B cell (primary cell): ENCODE results near the gene RAB12. TPM values are rescaled to one million over a fixed set of nuclear protein-coding genes. Genes with fewer than 3 reads are reported as not detected.

Experiments
- ATAC-seq: fragments of 200-7000 bp; cut with Tn5 transposase; one replicate; pipeline ENCODE4 v1.10.0; 2021; ENCODE audit warnings: low read depth, mild to moderate bottlenecking, moderate number of reproducible peaks, moderate library complexity
- CTCF ChIA-PET: fragments of 350-600 bp; sonication (Branson Sonifier 250); formaldehyde crosslinking; loops from one replicate; lab custom pipeline; 2021; ENCODE audit warnings: antibody characterized with exemption, inconsistent platforms; lab: Charles Lee
- POLR2A ChIA-PET: fragments of 350-600 bp; sonication (Branson Sonifier 250); formaldehyde crosslinking; loops from one replicate; lab custom pipeline; 2021; ENCODE audit warnings: antibody characterized with exemption; lab: Charles Lee
- DNase-seq: peaks from one replicate; pipeline ENCODE4 v3.0.0; 2013
- H2AFZ ChIP-seq: 2 replicates; pipeline ENCODE4 v1.6.1; 2012; ENCODE audit warnings: mild to moderate bottlenecking, low read depth, low read length; ENCODE audit not compliant: insufficient read depth, poor library complexity, severe bottlenecking
- H3K27ac ChIP-seq, 2 donors: 1 replicate in 1 of 2; 2 replicates in 1 of 2; pipeline ENCODE4 v1.5.1; 2012 to 2013; ENCODE audit warnings: low read length in 2 of 2, mild to moderate bottlenecking in 2 of 2, moderate library complexity in 1 of 2
- H3K27me3 ChIP-seq, 4 experiments: fragments of 200-600 bp in 1 of 4; sonication (generic) in 1 of 4; replicated peaks in 1 of 4; 1 replicate in 2 of 4; 2 replicates in 2 of 4; pipeline versions ENCODE4 v1.6.1 to v1.7.0; 2013 to 2016; ENCODE audit warnings: low read length in 3 of 4, mild to moderate bottlenecking in 2 of 4, mixed read lengths in 1 of 4, moderate library complexity in 1 of 4; ENCODE audit not compliant: insufficient read depth in 4 of 4, control insufficient read depth in 3 of 4; ENCODE audit errors: control extremely low read depth in 1 of 4
- H3K36me3 ChIP-seq, 2 experiments: replicated peaks in 1 of 2; 1 replicate in 1 of 2; 2 replicates in 1 of 2; pipeline versions ENCODE4 v1.6.1 to v1.7.1; 2013; ENCODE audit warnings: low read length in 1 of 2; ENCODE audit not compliant: insufficient read depth in 2 of 2, control insufficient read depth in 1 of 2; ENCODE audit errors: control extremely low read depth in 1 of 2, extremely low read depth in 1 of 2
- H3K4me1 ChIP-seq, 2 donors: fragments of 200-600 bp in 1 of 2; sonication (generic) in 1 of 2; 1 replicate in 1 of 2; 2 replicates in 1 of 2; pipeline versions ENCODE4 v1.5.1 to v1.6.1; 2013 to 2017; ENCODE audit warnings: low read length in 2 of 2; ENCODE audit not compliant: control insufficient read depth in 2 of 2, insufficient read depth in 2 of 2
- H3K4me2 ChIP-seq: replicated peaks from 2 replicates; pipeline ENCODE3; 2012; ENCODE audit warnings: mild to moderate bottlenecking, low read depth, low read length; ENCODE audit not compliant: poor library complexity, severe bottlenecking
- H3K4me3 ChIP-seq, 5 experiments: fragments of 200-600 bp in 1 of 5; sonication (generic) in 1 of 5; 1 replicate in 3 of 5; 2 replicates in 2 of 5; pipeline versions ENCODE4 v1.5.1 to v1.7.0; 2011 to 2016; ENCODE audit warnings: low read length in 4 of 5, mild to moderate bottlenecking in 4 of 5, low read depth in 2 of 5, control low read depth in 1 of 5, moderate library complexity in 1 of 5; ENCODE audit not compliant: insufficient read depth in 1 of 5; ENCODE audit errors: control extremely low read depth in 1 of 5, extremely low read depth in 1 of 5
- H3K79me2 ChIP-seq: fragments of 200-600 bp; sonication (generic); one replicate; pipeline ENCODE4 v1.6.0; 2016; ENCODE audit warnings: low read length; ENCODE audit not compliant: control insufficient read depth, insufficient read depth
- H3K9ac ChIP-seq: fragments of 200-600 bp; sonication (generic); 2 replicates; pipeline ENCODE4 v1.6.1; 2017; ENCODE audit warnings: mild to moderate bottlenecking, low read length, moderate library complexity
- H3K9me3 ChIP-seq, 3 donors: one replicate each; pipeline versions ENCODE4 v1.6.1 to v1.7.1; 2013; ENCODE audit warnings: low read length in 2 of 3; ENCODE audit not compliant: control insufficient read depth in 2 of 3, insufficient read depth in 1 of 3; ENCODE audit errors: control extremely low read depth in 1 of 3
- H4K20me1 ChIP-seq: 2 replicates; pipeline ENCODE4 v1.6.0; 2012; ENCODE audit warnings: mild to moderate bottlenecking, low read length; ENCODE audit not compliant: insufficient read depth, control insufficient read depth, poor library complexity, severe bottlenecking
- H3K27ac Mint-ChIP-seq: one replicate; pipeline ENCODE4 v1.8.0; 2021; ENCODE audit warnings: mixed read lengths
- H3K27me3 Mint-ChIP-seq: one replicate; pipeline ENCODE4 v1.8.0; 2021; ENCODE audit warnings: mixed read lengths
- H3K4me1 Mint-ChIP-seq: one replicate; pipeline ENCODE4 v1.8.0; 2021; ENCODE audit warnings: mixed read lengths
- H3K4me3 Mint-ChIP-seq: one replicate; pipeline ENCODE4 v1.8.0; 2021; ENCODE audit warnings: mixed read lengths
- H3K9me3 Mint-ChIP-seq: one replicate; pipeline ENCODE4 v1.8.0; 2022; ENCODE audit warnings: mixed read lengths; ENCODE audit not compliant: insufficient read depth
- EZH2 ChIP-seq: IDR thresholded peaks from 2 replicates; pipeline ENCODE4 v1.6.1; 2012; ENCODE audit warnings: borderline replicate concordance, low read depth, mild to moderate bottlenecking, moderate library complexity, low read length; ENCODE audit not compliant: insufficient read depth, poor library complexity, severe bottlenecking
- WGBS: methylation state at CpG from one replicate; pipeline ENCODE4 v1.1.5; 2013; ENCODE audit warnings: missing lambda C conversion rate; ENCODE audit not compliant: insufficient coverage; 5-methylcytosine and 5-hydroxymethylcytosine counted together
- intact Hi-C: fragments of 100-400 bp; cut with micrococcal nuclease; formaldehyde crosslinking; loops from one replicate; pipeline ENCODE4 v1.10.0; 2022
- polyA plus RNA-seq: library from polyadenylated mRNA; depleted of rRNA; stranded (reverse); fragments of >200 nt; gene quantifications from 2 replicates; pipeline ENCODE4 v1.2.3, GENCODE V29; 2012
- total RNA-seq, 2 donors: library from RNA; stranded (reverse); fragments of 120-200 nt in 1 of 2; gene quantifications; 1 replicate in 1 of 2; 2 replicates in 1 of 2; pipeline versions ENCODE4 v1.2.3 to v1.2.4, GENCODE V29; 2013 to 2022
- TF ChIP-seq, protein P1 (sequence below): fragments of 200-600 bp; IDR thresholded peaks from one replicate; pipeline ENCODE4 v1.8.0; 2022; ENCODE audit warnings: antibody characterized with exemption, mild to moderate bottlenecking

Gene RAB12
- total and polyA plus RNA-seq, 2 donors (not counting 1 experiment from before 2014, with no cell fraction given): 12.8 to 38.7 TPM

GRCh38 chr18:8657050-8657820 lies 48.0 kb downstream of the RAB12 start:
- H3K4me1 ChIP-seq: peaks cover 8% of the 10 kb centered on the region in 2 donors
- H3K9me3 Mint-ChIP-seq: no peaks in the 10 kb centered on the region
- H3K27ac ChIP-seq: no peak overlapping the region
- no peak overlapping the region for H3K4me3 ChIP-seq
- no peak overlapping the region for H3K9ac ChIP-seq
- no peak for TF ChIP-seq EZH2
- TF ChIP-seq, protein P1, sequence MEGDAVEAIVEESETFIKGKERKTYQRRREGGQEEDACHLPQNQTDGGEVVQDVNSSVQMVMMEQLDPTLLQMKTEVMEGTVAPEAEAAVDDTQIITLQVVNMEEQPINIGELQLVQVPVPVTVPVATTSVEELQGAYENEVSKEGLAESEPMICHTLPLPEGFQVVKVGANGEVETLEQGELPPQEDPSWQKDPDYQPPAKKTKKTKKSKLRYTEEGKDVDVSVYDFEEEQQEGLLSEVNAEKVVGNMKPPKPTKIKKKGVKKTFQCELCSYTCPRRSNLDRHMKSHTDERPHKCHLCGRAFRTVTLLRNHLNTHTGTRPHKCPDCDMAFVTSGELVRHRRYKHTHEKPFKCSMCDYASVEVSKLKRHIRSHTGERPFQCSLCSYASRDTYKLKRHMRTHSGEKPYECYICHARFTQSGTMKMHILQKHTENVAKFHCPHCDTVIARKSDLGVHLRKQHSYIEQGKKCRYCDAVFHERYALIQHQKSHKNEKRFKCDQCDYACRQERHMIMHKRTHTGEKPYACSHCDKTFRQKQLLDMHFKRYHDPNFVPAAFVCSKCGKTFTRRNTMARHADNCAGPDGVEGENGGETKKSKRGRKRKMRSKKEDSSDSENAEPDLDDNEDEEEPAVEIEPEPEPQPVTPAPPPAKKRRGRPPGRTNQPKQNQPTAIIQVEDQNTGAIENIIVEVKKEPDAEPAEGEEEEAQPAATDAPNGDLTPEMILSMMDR: no peak
- H3K79me2 ChIP-seq: no peaks in the 10 kb centered on the region
- POLR2A ChIA-PET: no interaction called here
- no peak overlapping the region for H3K4me2 ChIP-seq
- no peaks in the 10 kb centered on the region for H3K27me3 Mint-ChIP-seq
- H4K20me1 ChIP-seq: no peaks in the 10 kb centered on the region
- ATAC-seq (no peak), DNase-seq (no peak)
- no peak overlapping the region for H2AFZ ChIP-seq
- no peak overlapping the region for H3K4me3 Mint-ChIP-seq
- 94% methylated on average over 14 of the region's 14 CpGs for WGBS
- no peaks in the 10 kb centered on the region for H3K36me3 ChIP-seq
- H3K27me3 ChIP-seq: peaks cover 0 to 7% (median 3%) of the 10 kb centered on the region in 4 experiments
- no peak overlapping the region for H3K27ac Mint-ChIP-seq
- intact Hi-C loops: loop anchor here (10.0 kb wide), 1 partner anchor 858 kb away; no protein-coding TSS in a partner anchor
- H3K4me1 Mint-ChIP-seq: peaks cover 9% of the 10 kb centered on the region
- no peaks in the 10 kb centered on the region for H3K9me3 ChIP-seq
- CTCF ChIA-PET: interaction anchor here (4.9 to 15.3 kb wide), 2 partner anchors 328 to 336 kb away, joined by 25 to 283 read pairs; no protein-coding TSS in a partner anchor

- Histone ChIP-seq H3K27ac (no peak overlapping the region), H3K4me2 (no peak overlapping the region), H3K9me3 (no peaks in the 10 kb centered on the region), H4K20me1 (no peaks in the 10 kb centered on the region), H3K36me3 (no peaks in the 10 kb centered on the region), H3K79me2 (no peaks in the 10 kb centered on the region), H3K9ac (no peak overlapping the region), H3K4me3 (no peak overlapping the region), H3K27me3 (peaks cover 0 to 8% (median 3%) of the 10 kb centered on the region in 4 experiments), H2AFZ (no peak overlapping the region), H3K4me1 (peaks cover 8 to 10% of the 10 kb centered on the region in 2 donors)
- Mint-ChIP-seq H3K27ac (no peak overlapping the region), H3K27me3 (peaks cover 2% of the 10 kb centered on the region), H3K4me1 (peaks cover 9% of the 10 kb centered on the region), H3K9me3 (no peaks in the 10 kb centered on the region), H3K4me3 (no peak overlapping the region)
- CTCF ChIA-PET: interaction anchor here (15.3 kb wide), 1 partner anchor 327 kb away, joined by 283 read pairs; no protein-coding TSS in a partner anchor
- intact Hi-C loops: loop anchor here (10.0 kb wide), 1 partner anchor 857 kb away; no protein-coding TSS in a partner anchor
- TF ChIP-seq, protein P1: no peak
- no peak for TF ChIP-seq EZH2
- 89% methylated on average over 10 of the region's 14 CpGs for WGBS
- POLR2A ChIA-PET: no interaction called here
- DNase-seq: no peak
- ATAC-seq: no peak
These were observed 48.7 kb downstream of the RAB12 start for GRCh38 chr18:8657873-8658470.
